ENCODE data around the gene ATP6V1F.
"Not testable (repeated sequence)": the region's sequence is repeated elsewhere in the genome, so short reads cannot be mapped to it uniquely, and the experiment has no call there.

Gene ATP6V1F

GRCh38 chr7:128903621-128904361 lies 41.1 kb downstream of the ATP6V1F start:
- DNase-seq, result no peak

- DNase-seq, result peak; percentile 89
Observed at GRCh38 chr7:128904381-128905197, 41.9 kb downstream of the ATP6V1F start.

- DNase-seq, result no peak
Observed at GRCh38 chr7:128906001-128906765, 43.5 kb downstream of the ATP6V1F start.

GRCh38 chr7:128906766-128907559 lies 44.3 kb downstream of the ATP6V1F start:
- no peak for DNase-seq

GRCh38 chr7:128908750-128909624 lies 46.3 kb downstream of the ATP6V1F start:
- no peak for DNase-seq

GRCh38 chr7:128909625-128910568 lies 47.2 kb downstream of the ATP6V1F start:
- DNase-seq, result no peak

GRCh38 chr7:128910569-128910945 lies 47.9 kb downstream of the ATP6V1F start, which contains the start of gene KCP:
KCP (minus strand) TSS chr7:128910709; CDS start chr7:128910676, 33 bp downstream.
- no peak for DNase-seq

- no peak for DNase-seq
Observed at GRCh38 chr7:128911423-128912031, 48.9 kb downstream of the ATP6V1F start.

- no peak for DNase-seq
Observed at GRCh38 chr7:128912281-128912680, 49.6 kb downstream of the ATP6V1F start.

- not testable (repeated sequence) for DNase-seq
Observed at GRCh38 chr7:128912709-128913495, 50.2 kb downstream of the ATP6V1F start.

- no peak for DNase-seq
Observed at GRCh38 chr7:128913870-128914565, 51.4 kb downstream of the ATP6V1F start.

GRCh38 chr7:128914566-128915151 lies 52.0 kb downstream of the ATP6V1F start:
- peak; percentile 21 for DNase-seq

GRCh38 chr7:128915271-128915819 lies 52.7 kb downstream of the ATP6V1F start:
- DNase-seq, result no peak

Data from hematopoietic multipotent progenitor cell treated with erythropoietin and hydrocortisone succinate and interleukin-3 and kit ligand, for 6 days (in vitro differentiated cells).